H1 (cell line): ENCODE results near the gene MAPK11. TPM values are rescaled to one million over a fixed set of nuclear protein-coding genes. Genes with fewer than 3 reads are reported as not detected.

Source experiments
- CTCF ChIA-PET: fragments of 300-600 bp; sonication (Branson Sonifier 250); formaldehyde crosslinking; loops from one replicate; lab custom pipeline; 2021; ENCODE audit not compliant: partially characterized antibody; lab: Charles Lee
- POLR2A ChIA-PET: fragments of 300-600 bp; sonication (Branson Sonifier 250); formaldehyde crosslinking; loops from one replicate; lab custom pipeline; 2021; ENCODE audit warnings: inconsistent platforms; ENCODE audit not compliant: partially characterized antibody; lab: Charles Lee
- DNase-seq, 2 experiments: peaks; one replicate each; pipeline versions ENCODE4 v3.0.0 to v3.0.0-alpha.2; 2010 to 2022; ENCODE audit warnings: low spot score in 2 of 2, low read depth in 1 of 2, mixed read lengths in 1 of 2
- FAIRE-seq: peaks from 2 replicates; lab custom pipeline; 2011; peaks lifted over from hg19 to GRCh38; lab: Jason Lieb, UNC
- H2AFZ ChIP-seq: 2 replicates; pipeline ENCODE4 v1.8.1; 2012; ENCODE audit warnings: low read length, inconsistent platforms
- H2AK5ac ChIP-seq: 2 replicates; pipeline ENCODE4 v1.6.1; 2013; ENCODE audit warnings: low read depth, low read length
- H2BK120ac ChIP-seq: replicated peaks from 2 replicates; pipeline ENCODE3; 2013; ENCODE audit warnings: low read depth, low read length, inconsistent platforms
- H2BK12ac ChIP-seq: 2 replicates; pipeline ENCODE4 v1.6.1; 2013; ENCODE audit warnings: low read depth, low read length
- H2BK15ac ChIP-seq: 2 replicates; pipeline ENCODE4 v1.6.1; 2013; ENCODE audit warnings: low read length
- H2BK20ac ChIP-seq: 2 replicates; pipeline ENCODE4 v1.6.1; 2013; ENCODE audit warnings: low read length
- H2BK5ac ChIP-seq: 2 replicates; pipeline ENCODE4 v1.6.1; 2013; ENCODE audit warnings: low read depth, low read length
- H3K14ac ChIP-seq: 2 replicates; pipeline ENCODE4 v1.6.1; 2013; ENCODE audit warnings: inconsistent platforms; ENCODE audit not compliant: insufficient read length
- H3K18ac ChIP-seq: 2 replicates; pipeline ENCODE4 v1.6.1; 2013; ENCODE audit warnings: low read length; ENCODE audit errors: extremely low read depth
- H3K23ac ChIP-seq: 2 replicates; pipeline ENCODE4 v1.6.1; 2013; ENCODE audit warnings: inconsistent platforms; ENCODE audit not compliant: insufficient read length
- H3K23me2 ChIP-seq: 2 replicates; pipeline ENCODE4 v1.6.1; 2013; ENCODE audit warnings: low read depth, low read length
- H3K27ac ChIP-seq: 2 replicates; pipeline ENCODE4 v1.6.1; 2011; ENCODE audit warnings: low read depth, low read length, inconsistent platforms
- H3K27me3 ChIP-seq, 4 experiments: replicated peaks in 1 of 4; 1 replicate in 1 of 4; 2 replicates in 3 of 4; pipeline versions ENCODE4 v1.6.1 to v1.8.1; 2011 to 2013; ENCODE audit warnings: low read length in 3 of 4, mild to moderate bottlenecking in 3 of 4, inconsistent platforms in 2 of 4, mixed read lengths in 2 of 4, moderate library complexity in 1 of 4; ENCODE audit not compliant: control insufficient read depth in 3 of 4, insufficient read depth in 3 of 4; ENCODE audit errors: extremely low read depth in 1 of 4
- H3K36me3 ChIP-seq, 4 experiments: 2 replicates each; pipeline versions ENCODE4 v1.6.1 to v1.8.1; 2011 to 2013; ENCODE audit warnings: mild to moderate bottlenecking in 4 of 4, low read length in 3 of 4, moderate library complexity in 2 of 4, control low read depth in 1 of 4, inconsistent platforms in 1 of 4; ENCODE audit not compliant: insufficient read depth in 4 of 4, control insufficient read depth in 2 of 4
- H3K4ac ChIP-seq: replicated peaks from 2 replicates; pipeline ENCODE3; 2013; ENCODE audit warnings: low read length, low read depth, mixed read lengths, inconsistent platforms; ENCODE audit not compliant: insufficient read length
- H3K4me1 ChIP-seq, 4 experiments: replicated peaks in 1 of 4; 1 replicate in 1 of 4; 2 replicates in 3 of 4; pipeline versions ENCODE4 v1.6.1 to v1.8.1; 2011 to 2013; ENCODE audit warnings: low read length in 3 of 4, inconsistent platforms in 2 of 4, mixed read lengths in 1 of 4; ENCODE audit not compliant: insufficient read depth in 4 of 4, control insufficient read depth in 3 of 4
- H3K4me2 ChIP-seq, 2 experiments: 2 replicates each; pipeline versions ENCODE4 v1.6.1 to v1.8.1; 2011 to 2013; ENCODE audit warnings: low read depth in 2 of 2, low read length in 2 of 2, control low read depth in 1 of 2, inconsistent platforms in 1 of 2, mild to moderate bottlenecking in 1 of 2; ENCODE audit not compliant: insufficient read depth in 1 of 2
- H3K4me3 ChIP-seq, 4 experiments: fragments of 200-600, 300-600 bp in 1 of 4; sonication (generic), shearing (Covaris generic), sonication (Bioruptor Twin) in 1 of 4; 2 replicates each; pipeline versions ENCODE4 v1.5.1 to v1.8.1; 2011 to 2016; ENCODE audit warnings: low read length in 4 of 4, low read depth in 3 of 4, control low read depth in 2 of 4, inconsistent platforms in 2 of 4, mild to moderate bottlenecking in 2 of 4, mixed read lengths in 1 of 4, moderate library complexity in 1 of 4; ENCODE audit not compliant: insufficient read depth in 2 of 4; ENCODE audit errors: extremely low read depth in 1 of 4
- H3K56ac ChIP-seq: replicated peaks from 2 replicates; pipeline ENCODE3; 2013; ENCODE audit warnings: low read depth, mild to moderate bottlenecking, mixed read lengths, low read length, inconsistent platforms; ENCODE audit not compliant: insufficient read length
- H3K79me1 ChIP-seq: 2 replicates; pipeline ENCODE4 v1.6.1; 2013; ENCODE audit warnings: low read depth, low read length, control low read depth
- H3K79me2 ChIP-seq, 2 experiments: 2 replicates each; pipeline versions ENCODE4 v1.6.1 to v1.8.1; 2012 to 2013; ENCODE audit warnings: low read length in 2 of 2, mild to moderate bottlenecking in 2 of 2, inconsistent platforms in 1 of 2; ENCODE audit not compliant: insufficient read depth in 2 of 2, control insufficient read depth in 1 of 2
- H3K9ac ChIP-seq, 4 experiments: replicated peaks in 1 of 4; 1 replicate in 1 of 4; 2 replicates in 3 of 4; pipeline versions ENCODE4 v1.6.1 to v1.8.1; 2011 to 2013; ENCODE audit warnings: low read depth in 3 of 4, low read length in 3 of 4, control low read depth in 2 of 4, mild to moderate bottlenecking in 2 of 4, moderate library complexity in 2 of 4, inconsistent platforms in 1 of 4; ENCODE audit errors: extremely low read depth in 1 of 4
- H3K9me3 ChIP-seq, 2 experiments: 2 replicates each; pipeline versions ENCODE4 v1.6.1 to v1.8.1; 2012 to 2013; ENCODE audit warnings: mild to moderate bottlenecking in 2 of 2, moderate library complexity in 2 of 2, control low read depth in 1 of 2, inconsistent platforms in 1 of 2, low read depth in 1 of 2, low read length in 1 of 2, mixed read lengths in 1 of 2; ENCODE audit not compliant: insufficient read depth in 2 of 2
- H4K20me1 ChIP-seq, 2 experiments: replicated peaks in 1 of 2; 2 replicates each; pipeline versions ENCODE3 to v1.8.1; 2011 to 2013; ENCODE audit warnings: inconsistent platforms in 2 of 2, low read length in 2 of 2, mild to moderate bottlenecking in 1 of 2; ENCODE audit not compliant: insufficient read depth in 2 of 2, control insufficient read depth in 1 of 2
- H4K5ac ChIP-seq: 2 replicates; pipeline ENCODE4 v1.6.1; 2013; ENCODE audit warnings: low read length, low read depth, mixed read lengths, inconsistent platforms; ENCODE audit not compliant: insufficient read length
- H4K8ac ChIP-seq: 2 replicates; pipeline ENCODE4 v1.8.0; 2013; ENCODE audit warnings: mild to moderate bottlenecking, moderate library complexity, low read length, inconsistent platforms; ENCODE audit not compliant: insufficient read depth; ENCODE audit errors: extremely low read depth
- H4K91ac ChIP-seq: replicated peaks from 2 replicates; pipeline ENCODE3; 2013; ENCODE audit warnings: low read length, mixed read lengths, inconsistent platforms; ENCODE audit not compliant: insufficient read length
- ASH2L ChIP-seq: fragments of 200-600, 300-600 bp; sonication (generic); IDR thresholded peaks from one replicate; pipeline ENCODE4 v1.7.1; 2017; ENCODE audit warnings: low read length
- CHD2 ChIP-seq: IDR thresholded peaks from 2 replicates; pipeline ENCODE4 v1.6.1; 2012; ENCODE audit warnings: low read length, improper control_type of control experiment
- CREB1 ChIP-seq: IDR thresholded peaks from 2 replicates; pipeline ENCODE4 v1.6.1; 2012; ENCODE audit warnings: inconsistent platforms
- EGR1 ChIP-seq: IDR thresholded peaks from 2 replicates; pipeline ENCODE4 v1.6.1; 2011; ENCODE audit warnings: low read depth, low read length, borderline replicate concordance
- EP300 ChIP-seq, 2 experiments: IDR thresholded peaks; 1 replicate in 1 of 2; 2 replicates in 1 of 2; pipeline ENCODE4 v1.6.1; 2011 to 2012; ENCODE audit warnings: low read depth in 2 of 2, low read length in 2 of 2, mild to moderate bottlenecking in 2 of 2, borderline replicate concordance in 1 of 2, inconsistent platforms in 1 of 2, moderate library complexity in 1 of 2
- GABPA ChIP-seq: IDR thresholded peaks from 2 replicates; pipeline ENCODE4 v1.6.1; 2011; ENCODE audit warnings: mild to moderate bottlenecking, low read length, moderate library complexity, borderline replicate concordance; ENCODE audit not compliant: insufficient read depth
- HDAC6 ChIP-seq: IDR thresholded peaks from one replicate; pipeline ENCODE4 v1.7.1; 2012; ENCODE audit warnings: low read depth, mild to moderate bottlenecking, inconsistent platforms, low read length, moderate library complexity
- TAF1 ChIP-seq: IDR thresholded peaks from 2 replicates; pipeline ENCODE4 v1.6.1; 2011; ENCODE audit warnings: mild to moderate bottlenecking, low read depth, low read length
- TCF12 ChIP-seq: IDR thresholded peaks from 2 replicates; pipeline ENCODE4 v1.6.1; 2011; ENCODE audit warnings: low read depth, mild to moderate bottlenecking, low read length
- TEAD4 ChIP-seq: IDR thresholded peaks from 2 replicates; pipeline ENCODE4 v1.6.1; 2012; ENCODE audit warnings: low read depth, low read length, inconsistent platforms, mixed read lengths
- YY1 ChIP-seq: IDR thresholded peaks from 2 replicates; pipeline ENCODE4 v1.6.1; 2011; ENCODE audit warnings: low read depth, mild to moderate bottlenecking, low read length
- WGBS, 2 experiments: shearing (Covaris generic) in 1 of 2; methylation state at CpG; one replicate each; pipeline versions ENCODE4 v1.1.6 to v1.1.7; 2013 to 2015; ENCODE audit warnings: low lambda C conversion rate in 2 of 2, mixed read lengths in 2 of 2, inconsistent platforms in 1 of 2, low coverage in 1 of 2, missing lambda C conversion rate in 1 of 2; ENCODE audit not compliant: insufficient replicate concordance in 2 of 2, insufficient coverage in 1 of 2, insufficient read length in 1 of 2; ENCODE audit errors: extremely low coverage in 1 of 2, missing lambda C conversion rate in 1 of 2; 5-methylcytosine and 5-hydroxymethylcytosine counted together
- polyA plus RNA-seq, 7 experiments: library from polyadenylated mRNA; depleted of rRNA in 3 of 7; stranded (reverse) in 5 of 7; unstranded in 2 of 7; fragments of >200 nt in 5 of 7; fragments of 200-250 nt in 2 of 7; gene quantifications; 1 replicate in 5 of 7; 2 replicates in 1 of 7; 4 replicates in 1 of 7; pipeline versions ENCODE4 v1.2.1 to v1.2.3, GENCODE V29; 2011 to 2013; ENCODE audit warnings: missing spikeins in 2 of 7, mixed read lengths in 2 of 7
- total RNA-seq: library from RNA; stranded (reverse); fragmentation: NEBNext Ultra II Directional; extraction: Animal tissue kit (Norgen Biotek cat#: 25700); gene quantifications from 2 replicates; pipeline ENCODE4 v1.2.1, GENCODE V29; 2021

MAPK11 gene
- total and polyA plus RNA-seq, 2 of the 8 experiments (the other 6 are each of a cell fraction or from before 2014, with no cell fraction given): 0.70 to 1.5 TPM

GRCh38 chr22:50293441-50294318, 23.5 kb upstream of the MAPK11 start:
- Histone ChIP-seq H3K27ac (peak overlapping the region; percentile 77; the same call in 1 of the 2 replicates), H3K4me3 (peak overlapping the region; percentile 19 to 52 (median 24); a peak in 5 of 8 replicates), H3K4ac (peak overlapping the region; percentile 61), H3K23ac (no peak overlapping the region), H3K4me1 (peaks cover 0 to 32% (median 21%) of the 10 kb centered on the region in 4 experiments; a peak in 6 of 7 replicates), H4K5ac (peak overlapping the region; percentile 62), H3K79me2 (peaks cover 0 to 57% of the 10 kb centered on the region in 2 experiments; a peak in 3 of 4 replicates), H3K14ac (no peak overlapping the region), H2BK12ac (peak overlapping the region; percentile 97; the same call in 1 of the 2 replicates), H4K8ac (peak overlapping the region; percentile 53), H2BK5ac (peak overlapping the region; percentile 97), H3K27me3 (no peaks in the 10 kb centered on the region), H3K79me1 (peaks cover 28% of the 10 kb centered on the region), H3K18ac (peak overlapping the region; percentile 78), H3K9me3 (no peaks in the 10 kb centered on the region), H2BK120ac (no peak overlapping the region), H3K9ac (peak overlapping the region in 2 of 4 experiments; percentile 36 to 38; a peak in 2 of 7 replicates), H4K91ac (peak overlapping the region; percentile 75), H2AK5ac (peak overlapping the region; percentile 65; the same call in 1 of the 2 replicates), H2AFZ (no peak overlapping the region), H2BK20ac (peak overlapping the region; percentile 72; the same call in 1 of the 2 replicates), H3K36me3 (peaks cover 2 to 17% (median 6%) of the 10 kb centered on the region in 4 experiments; a peak in 5 of 8 replicates), H3K4me2 (peak overlapping the region; percentile 56 to 63), H2BK15ac (peak overlapping the region; percentile 97; the same call in 1 of the 2 replicates), H3K56ac (no peak overlapping the region), H4K20me1 (peaks cover 14 to 38% of the 10 kb centered on the region in 2 experiments), H3K23me2 (no peaks in the 10 kb centered on the region)
- 37% methylated on average over 19 of the region's 42 CpGs; no CpG with 5 or more reads in 1 of the 2 experiments for WGBS, 2 experiments
- peak in 1 of 2 experiments; percentile 90 for DNase-seq
- ChIA-PET CTCF (interaction anchor here (0.8 to 2.0 kb wide), 11 partner anchors 8 to 177 kb away, joined by 3 to 15 read pairs (median 5); no protein-coding TSS in a partner anchor), POLR2A (interaction anchor here (0.8 to 2.2 kb wide), 10 partner anchors 10 to 42 kb away, joined by 3 to 16 read pairs (median 5); partner anchors contain the start of genes HDAC10 and PLXNB2)
- FAIRE-seq: no peak
- TF ChIP-seq GABPA (0 out of 2 replicates have a peak, but pooled peaks have one; percentile 8), EGR1 (peak; percentile 99), EP300 (IDR thresholded peaks at IDR 0.05; ENCODE audit: borderline replicate concordance in 1 of 2, low read depth in 2 of 2, low read length in 2 of 2) (peak in 1 of 2 experiments; percentile 65; a peak in 1 of 3 replicates), CHD2 (no peak), TAF1 (peak; percentile 49; the same call in 1 of the 2 replicates), HDAC6 (no peak), TEAD4 (peak; percentile 100), CREB1 (0 out of 2 replicates have a peak, but pooled peaks have one; percentile 5), ASH2L (peak; percentile 35), TCF12 (peak; percentile 54; the same call in 1 of the 2 replicates), YY1 (peak; percentile 65; the same call in 1 of the 2 replicates)
